Head of caudate nucleus (tissue), 42 donors: ENCODE data around the gene CHMP1B.
A peak's percentile ranks its signal among the peaks of the same experiment; 100 is the strongest.

Source experiments
- DNase-seq, 42 donors: peaks; one replicate each; pipeline versions ENCODE4 v3.0.0 to v3.0.0-alpha.2; 2020 to 2021; ENCODE audit warnings: mixed read lengths in 7 of 42
- intact Hi-C: fragments of 100-400 bp; cut with DNase I; formaldehyde crosslinking; loops from one replicate; pipeline ENCODE4 v1.15.0; 2022

Gene CHMP1B, protein sequence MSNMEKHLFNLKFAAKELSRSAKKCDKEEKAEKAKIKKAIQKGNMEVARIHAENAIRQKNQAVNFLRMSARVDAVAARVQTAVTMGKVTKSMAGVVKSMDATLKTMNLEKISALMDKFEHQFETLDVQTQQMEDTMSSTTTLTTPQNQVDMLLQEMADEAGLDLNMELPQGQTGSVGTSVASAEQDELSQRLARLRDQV

DNA sequence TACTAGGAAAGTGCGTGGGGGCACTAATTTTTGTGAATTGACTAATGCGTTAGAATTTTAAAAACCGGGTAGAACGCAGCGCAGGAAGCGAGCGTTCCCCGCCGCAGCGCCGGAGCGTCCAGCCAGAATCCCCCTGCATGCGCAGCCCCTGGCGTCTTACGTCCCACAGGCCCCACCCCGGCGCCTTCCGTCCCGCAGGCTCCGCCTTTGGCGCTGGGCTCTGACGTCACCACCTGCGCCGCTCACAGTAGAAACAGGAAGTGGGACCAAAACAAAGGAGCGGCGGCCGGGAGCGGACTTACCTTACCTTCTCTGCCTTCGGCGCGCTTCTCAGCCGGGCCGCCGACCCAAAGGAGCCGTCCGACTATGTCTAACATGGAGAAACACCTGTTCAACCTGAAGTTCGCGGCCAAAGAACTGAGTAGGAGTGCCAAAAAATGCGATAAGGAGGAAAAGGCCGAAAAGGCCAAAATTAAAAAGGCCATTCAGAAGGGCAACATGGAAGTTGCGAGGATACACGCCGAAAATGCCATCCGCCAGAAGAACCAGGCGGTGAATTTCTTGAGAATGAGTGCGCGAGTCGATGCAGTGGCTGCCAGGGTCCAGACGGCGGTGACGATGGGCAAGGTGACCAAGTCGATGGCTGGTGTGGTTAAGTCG is at the start of gene CHMP1B:
Gene CHMP1B (plus strand): TSS at position 268 of the 660 bp plus-strand sequence. CDS start 99 bp downstream, at position 367.
- peak; percentile 96 to 100 (median 98) for DNase-seq
- intact Hi-C loops = loop anchor here (5.0 to 10.0 kb wide), 2 partner anchors 56 to 96 kb away; partner anchors contain the start of gene MPPE1

DNA sequence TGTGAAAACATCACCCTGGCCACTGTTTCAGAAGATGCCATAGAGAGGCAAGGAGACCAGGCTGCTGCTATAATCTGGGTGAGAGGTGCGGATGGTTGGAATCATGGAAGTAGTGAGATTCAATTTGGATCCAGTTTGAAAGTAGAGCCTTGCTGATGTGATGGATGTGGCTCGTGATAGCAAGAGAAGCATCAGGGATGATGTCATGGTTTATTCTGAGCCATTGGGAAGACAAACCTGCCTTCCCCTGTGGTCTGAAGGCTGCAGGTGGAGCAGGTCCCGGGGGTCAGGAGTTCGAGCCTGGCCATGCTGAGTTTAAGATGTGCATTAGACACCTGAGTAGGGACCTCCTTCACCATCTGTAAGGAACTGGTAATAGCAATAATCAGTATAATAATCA is 49.6 kb upstream of the CHMP1B start:
- intact Hi-C loops = no loop called here
- DNase-seq = no peak

DNA sequence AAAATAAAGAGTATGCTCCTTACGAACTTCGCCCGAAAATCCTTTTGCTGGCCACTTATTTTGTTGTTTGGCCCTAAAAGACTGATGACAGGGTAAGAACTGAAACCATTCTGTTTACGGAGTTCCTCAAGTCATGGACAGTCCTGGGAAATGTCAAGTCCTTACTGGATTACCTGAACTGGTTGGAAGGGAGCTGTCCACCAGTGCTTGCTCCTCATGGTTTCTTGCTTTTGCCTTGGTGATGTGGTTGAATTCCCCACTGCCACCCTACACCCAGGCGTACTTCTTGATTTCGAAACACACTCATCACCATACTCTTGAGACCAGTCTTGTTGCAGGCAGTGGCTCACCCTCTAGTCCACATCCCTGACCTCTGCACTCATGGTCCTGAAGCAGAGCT is 49.1 kb upstream of the CHMP1B start:
- intact Hi-C loops = no loop called here
- DNase-seq = no peak

DNA sequence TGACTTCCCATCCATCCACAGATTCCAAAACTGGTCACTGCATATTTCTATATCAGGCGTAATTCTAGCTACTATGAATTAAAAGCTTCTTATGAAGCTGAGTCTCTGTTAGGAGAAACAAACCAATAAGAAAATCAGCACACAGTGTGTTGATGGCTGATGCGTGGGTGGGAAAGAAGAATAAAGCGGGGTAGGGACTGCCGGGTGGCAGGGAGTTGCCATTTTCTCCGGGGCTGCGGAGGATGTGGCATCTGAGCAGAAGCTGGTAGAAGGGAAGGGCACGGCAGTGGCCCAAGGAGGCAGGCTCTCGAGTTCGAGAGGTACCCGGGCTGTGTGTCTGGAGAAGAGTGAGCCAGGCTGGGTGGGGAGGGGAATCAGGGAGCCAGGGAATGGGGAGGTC is 48.6 kb upstream of the CHMP1B start:
- DNase-seq = peak in 26 of 42 donors; percentile 21 to 77 (median 49)
- intact Hi-C loops = no loop called here

DNA sequence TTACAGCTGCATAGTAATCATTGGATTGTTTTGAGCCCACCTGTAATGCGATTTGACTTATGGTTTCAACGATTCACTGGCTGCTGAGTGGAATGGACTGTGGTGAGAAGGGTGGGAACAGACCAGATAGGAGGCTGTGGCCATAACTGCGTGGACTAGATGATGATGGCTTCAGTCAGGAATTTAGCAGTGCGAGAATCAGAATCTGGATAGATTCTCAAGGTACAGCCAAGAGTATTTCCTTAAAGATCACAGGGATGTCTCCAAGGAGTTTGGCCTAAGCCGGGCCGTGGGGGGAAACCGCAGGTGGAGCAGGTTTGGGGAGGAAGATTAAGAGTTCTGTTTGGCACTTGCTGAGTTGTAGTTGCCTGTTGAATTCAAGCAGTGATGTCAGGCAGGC is 44.0 kb upstream of the CHMP1B start:
- intact Hi-C loops = no loop called here
- no peak for DNase-seq

DNA sequence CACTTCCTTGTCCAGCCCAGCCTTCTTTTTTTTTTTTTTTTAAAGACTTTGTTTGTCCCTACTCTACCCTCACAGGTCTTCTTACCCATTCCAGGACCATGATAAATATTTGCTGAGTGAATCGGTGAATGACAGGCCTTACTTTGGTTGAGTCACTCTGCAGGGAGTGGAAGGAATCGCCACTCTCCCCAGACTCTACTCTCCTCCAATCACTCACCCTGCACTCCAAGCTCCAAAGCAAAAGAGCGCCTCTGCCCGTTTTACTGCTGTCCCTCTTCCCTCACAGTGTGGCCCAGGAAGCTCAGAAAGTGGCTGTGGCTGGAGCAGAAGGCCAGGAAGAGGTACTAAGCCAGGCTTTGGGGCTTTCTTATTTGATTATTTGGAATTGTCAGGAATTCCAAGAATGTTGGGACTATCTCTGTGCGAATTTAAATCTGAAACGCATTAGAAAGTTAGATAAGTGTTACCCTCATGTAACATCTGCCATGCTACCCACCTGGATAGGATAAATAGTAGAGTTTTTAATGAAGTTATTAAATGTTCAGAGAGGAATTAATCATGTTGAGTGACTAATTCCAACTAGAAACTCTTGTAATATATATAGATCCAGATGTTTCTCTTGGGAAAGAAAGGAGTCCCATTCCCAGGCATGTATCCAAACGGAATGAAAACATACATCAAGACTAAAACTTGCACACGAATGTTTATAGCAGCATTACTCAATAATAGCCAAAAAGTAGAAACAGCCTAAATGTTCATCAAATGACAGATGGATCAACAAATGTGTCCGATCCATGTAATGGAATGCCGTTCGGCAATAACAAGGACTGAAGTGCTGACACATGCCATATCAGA is 43.0 kb upstream of the CHMP1B start:
- DNase-seq = no peak
- intact Hi-C loops = no loop called here

DNA sequence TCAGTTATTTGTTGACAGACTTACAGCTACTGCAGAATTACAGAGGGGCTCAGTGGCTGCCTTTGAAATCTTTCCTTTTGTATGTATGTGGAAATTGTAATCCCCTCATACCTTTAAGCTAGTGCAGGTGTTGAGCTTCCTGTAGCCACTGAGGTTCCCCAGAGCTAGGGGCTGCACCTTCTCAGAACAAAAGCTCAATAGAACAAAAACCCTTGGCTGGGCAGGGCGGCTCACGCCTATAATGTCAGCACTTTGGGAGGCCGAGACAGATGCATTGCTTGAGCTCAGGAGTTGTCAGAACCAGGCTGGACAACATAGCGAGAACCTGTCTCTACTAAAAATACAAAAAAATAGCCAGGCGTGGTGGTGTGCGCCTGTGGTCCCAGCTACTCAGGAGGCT is 41.3 kb upstream of the CHMP1B start:
- intact Hi-C loops = no loop called here
- no peak for DNase-seq

DNA sequence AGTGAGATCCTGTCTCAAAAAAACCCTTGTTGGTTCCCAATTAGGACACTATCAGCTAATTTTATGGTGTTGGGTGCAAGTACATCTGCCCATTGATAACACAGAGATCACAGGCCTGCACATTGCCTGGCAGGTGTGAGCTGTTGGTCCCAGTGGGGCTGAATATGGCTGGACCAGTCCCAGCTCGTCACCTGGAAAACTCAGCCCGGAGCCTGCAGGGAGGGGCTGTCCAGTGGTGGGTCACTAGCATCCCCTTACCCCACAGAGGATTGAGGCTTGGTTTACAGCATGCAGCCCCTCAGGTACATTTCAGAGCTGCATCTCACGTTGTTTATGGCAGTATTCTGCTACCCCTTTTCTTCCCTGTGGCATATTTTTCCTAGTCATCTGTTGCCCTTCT is 40.8 kb upstream of the CHMP1B start:
- intact Hi-C loops = no loop called here
- no peak for DNase-seq

DNA sequence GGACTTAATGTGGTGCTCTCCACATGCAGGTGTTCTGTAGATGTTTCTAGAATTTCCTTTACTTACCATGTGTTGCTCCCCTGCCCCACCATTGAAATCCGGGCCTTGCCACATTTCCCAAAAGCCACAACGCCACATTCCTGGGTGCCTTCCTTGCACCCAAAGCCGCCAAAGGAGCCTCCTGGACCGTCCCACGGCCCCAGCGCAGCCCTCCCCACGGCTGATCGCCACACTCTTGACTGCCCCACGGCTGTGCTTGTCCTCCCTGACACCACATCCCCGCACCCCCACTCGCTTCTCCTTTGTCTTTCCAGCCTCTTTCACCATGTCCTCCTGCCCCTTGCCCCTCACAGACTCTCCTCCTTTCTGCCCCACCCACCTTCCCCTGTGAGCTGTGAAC is 40.2 kb upstream of the CHMP1B start:
- DNase-seq = no peak
- intact Hi-C loops = no loop called here

DNA sequence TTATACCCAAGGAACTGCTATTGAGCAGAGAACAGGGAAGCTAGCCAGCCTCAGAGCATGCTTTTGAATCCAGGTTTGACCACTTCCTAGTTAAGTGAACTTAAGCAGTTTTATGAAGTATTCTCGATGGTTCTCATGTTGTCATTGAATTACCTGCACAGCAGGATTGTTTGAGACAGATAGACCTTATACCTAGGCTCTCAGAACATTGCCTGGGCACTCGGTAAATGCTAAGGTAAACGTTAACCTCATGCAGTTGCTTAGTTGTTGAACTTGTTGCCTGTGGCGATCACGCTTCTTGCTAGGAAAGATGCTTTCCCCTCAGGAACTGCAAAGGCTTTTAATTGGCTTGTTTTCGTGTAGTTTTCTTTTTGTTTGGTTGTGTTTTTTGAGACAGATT is 34.0 kb upstream of the CHMP1B start:
- intact Hi-C loops = no loop called here
- no peak for DNase-seq

DNA sequence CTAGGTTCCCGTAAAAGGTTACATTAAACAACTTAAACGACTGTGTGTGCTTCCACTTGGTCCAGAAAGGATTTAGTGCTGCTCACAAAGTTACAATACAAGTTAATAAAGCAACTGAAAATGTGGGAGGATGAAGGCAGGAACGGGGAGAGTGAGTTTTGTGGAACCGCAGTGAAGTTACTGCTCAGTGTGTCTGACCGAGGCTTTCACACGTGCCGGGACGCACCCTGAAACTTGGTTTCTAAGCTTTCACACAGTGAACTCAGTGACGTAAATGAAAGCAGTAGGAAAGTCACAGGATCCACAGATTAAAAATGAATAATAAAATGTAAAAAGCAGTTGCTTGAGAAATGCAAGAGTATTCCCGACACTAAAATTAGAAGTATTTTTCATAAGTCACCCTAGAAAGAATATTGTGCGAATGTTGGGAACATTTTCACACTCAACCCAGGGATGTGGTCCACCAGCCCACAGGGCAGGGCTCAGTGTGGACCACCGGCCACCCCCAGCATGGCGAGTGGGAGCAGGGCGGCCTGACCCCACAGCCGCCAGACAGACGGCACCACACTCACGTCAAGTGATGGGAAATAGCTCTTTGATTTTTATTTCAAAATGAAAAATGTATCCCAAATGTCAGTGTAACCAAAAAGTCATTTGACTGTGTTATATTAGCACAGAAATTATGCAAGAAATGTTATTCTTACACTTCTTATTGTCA is 32.6 kb upstream of the CHMP1B start:
- intact Hi-C loops = no loop called here
- peak in 17 of 42 donors; percentile 24 to 58 (median 41) for DNase-seq

DNA sequence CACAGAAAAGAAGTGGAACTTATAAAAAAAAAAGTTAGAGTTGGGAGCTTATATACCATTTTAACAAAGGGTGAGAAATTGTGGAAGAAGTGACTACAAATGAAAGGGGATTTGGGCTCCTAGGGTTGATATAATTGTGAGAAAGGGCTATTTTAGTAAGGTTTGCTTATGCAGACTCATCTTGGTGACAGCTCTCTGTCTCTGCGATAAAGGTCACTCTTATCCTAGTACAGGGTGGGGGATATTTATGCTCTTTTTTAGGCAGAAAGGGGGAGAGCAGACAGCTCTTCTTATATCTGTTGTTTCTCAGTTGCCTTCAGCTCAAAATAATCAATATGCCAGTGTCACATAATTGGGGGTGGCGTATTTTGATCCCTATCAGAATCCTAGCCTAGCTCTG is 31.3 kb upstream of the CHMP1B start:
- intact Hi-C loops = no loop called here
- no peak for DNase-seq

DNA sequence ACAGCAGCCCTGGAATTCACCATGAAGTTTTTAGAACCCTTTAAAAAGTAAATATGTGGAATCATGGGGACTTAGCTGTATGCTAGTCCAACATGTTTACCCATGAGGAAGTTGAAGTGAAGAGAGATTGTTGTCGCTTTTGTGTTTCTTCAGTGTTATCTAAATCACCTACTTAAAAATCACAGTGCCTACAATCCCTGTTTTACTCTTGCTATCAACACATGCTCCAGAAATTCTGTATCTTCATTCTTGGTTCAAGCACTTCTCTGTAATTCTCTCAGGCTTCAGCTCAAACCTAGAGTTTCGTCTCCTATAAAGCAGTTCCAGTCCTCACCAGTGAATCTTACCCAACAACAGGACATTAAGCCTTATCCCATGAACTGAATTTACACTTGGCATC is 30.5 kb upstream of the CHMP1B start:
- intact Hi-C loops = no loop called here

DNA sequence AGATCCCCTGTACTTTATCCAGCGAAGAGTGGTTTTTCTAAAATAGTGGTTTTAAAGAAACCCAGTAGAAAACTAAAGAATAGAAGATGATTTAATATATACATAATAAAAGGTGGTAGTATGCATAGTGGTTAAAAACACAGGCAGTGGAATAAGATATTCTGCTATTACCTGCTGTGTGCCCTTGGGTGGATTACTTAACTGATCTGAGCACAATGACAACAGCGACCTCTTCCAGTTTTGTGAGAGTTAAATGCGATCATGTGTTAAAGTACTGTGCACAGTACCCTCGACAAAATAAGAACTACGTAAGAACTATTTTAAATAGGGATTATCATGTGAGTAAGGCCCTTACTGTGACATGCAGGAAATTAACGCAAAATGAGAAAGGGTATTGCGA is 30.0 kb upstream of the CHMP1B start:
- intact Hi-C loops = no loop called here
- no peak for DNase-seq

More for the DNA sequence above, 30.5 kb upstream of the CHMP1B start:
- DNase-seq = no peak

DNA sequence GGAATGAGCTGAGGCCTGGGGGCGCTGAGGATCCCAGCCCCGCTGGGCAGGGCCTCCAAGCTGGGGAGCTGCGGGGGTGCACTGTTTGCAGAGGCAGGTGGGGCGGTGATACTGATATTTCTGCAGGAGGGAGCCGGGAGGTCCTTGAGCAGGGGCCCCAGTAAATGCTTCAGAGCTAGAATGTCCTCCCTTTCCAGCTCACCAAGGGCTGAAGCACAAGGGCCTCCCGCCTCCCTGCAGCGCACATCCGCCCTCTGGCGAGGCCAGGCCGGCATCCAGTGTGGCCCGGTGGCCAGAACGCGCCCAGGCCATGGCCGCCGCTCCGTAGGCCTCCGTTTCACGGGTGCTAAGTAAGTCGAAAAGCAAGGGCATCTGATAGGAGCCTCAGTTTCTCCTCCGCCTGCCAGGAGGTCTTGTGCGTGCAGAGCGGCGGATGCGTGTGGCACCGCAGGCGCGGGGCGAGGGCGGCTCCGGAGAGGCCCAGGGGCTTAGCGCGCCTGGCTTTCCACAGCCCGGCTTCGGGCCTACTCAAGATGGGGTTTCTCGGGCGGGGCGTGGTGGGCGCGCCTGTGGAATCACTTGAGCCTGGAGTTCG is 29.5 kb upstream of the CHMP1B start:
- intact Hi-C loops = no loop called here
- no peak for DNase-seq

DNA sequence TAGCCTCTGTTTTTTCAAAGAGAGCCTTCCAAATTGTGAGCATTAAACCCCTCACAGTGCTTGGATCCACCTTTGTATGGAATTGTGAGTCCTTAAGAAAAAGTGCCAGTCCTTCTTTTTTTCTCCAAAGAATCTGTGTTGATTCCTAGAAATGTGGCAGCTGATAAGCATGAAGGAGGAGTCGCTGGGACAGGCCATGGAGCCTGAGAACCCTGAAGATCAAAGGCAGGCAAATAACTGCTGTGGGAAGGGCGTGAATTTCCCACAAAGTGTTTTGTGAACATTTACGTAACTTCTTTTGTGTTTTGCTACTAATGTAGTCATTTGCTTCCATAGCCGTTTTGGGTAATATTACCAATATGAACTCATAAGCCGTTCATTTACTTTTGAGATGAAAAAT is 27.7 kb upstream of the CHMP1B start:
- DNase-seq = no peak
- intact Hi-C loops = no loop called here

DNA sequence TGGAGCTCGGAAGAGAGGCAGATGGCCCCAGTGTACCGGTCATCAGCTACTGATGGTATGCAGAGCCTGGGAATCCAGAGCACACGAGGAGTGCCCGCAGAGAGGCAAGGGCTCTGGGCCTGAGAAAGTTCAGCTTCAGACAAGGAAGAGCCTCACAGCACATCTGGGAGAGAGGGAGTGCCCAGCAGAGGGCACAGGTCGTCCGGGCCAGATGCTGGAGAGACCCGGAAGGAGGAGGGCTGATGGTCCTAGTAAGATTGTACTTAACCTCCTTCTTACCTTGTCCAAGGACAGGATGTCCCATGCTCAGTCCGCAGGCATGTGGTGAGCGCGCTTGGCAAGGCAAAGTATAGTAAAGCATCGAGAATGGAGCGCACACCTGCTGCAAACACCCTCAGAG is 24.4 kb upstream of the CHMP1B start:
- intact Hi-C loops = no loop called here
- DNase-seq = no peak

DNA sequence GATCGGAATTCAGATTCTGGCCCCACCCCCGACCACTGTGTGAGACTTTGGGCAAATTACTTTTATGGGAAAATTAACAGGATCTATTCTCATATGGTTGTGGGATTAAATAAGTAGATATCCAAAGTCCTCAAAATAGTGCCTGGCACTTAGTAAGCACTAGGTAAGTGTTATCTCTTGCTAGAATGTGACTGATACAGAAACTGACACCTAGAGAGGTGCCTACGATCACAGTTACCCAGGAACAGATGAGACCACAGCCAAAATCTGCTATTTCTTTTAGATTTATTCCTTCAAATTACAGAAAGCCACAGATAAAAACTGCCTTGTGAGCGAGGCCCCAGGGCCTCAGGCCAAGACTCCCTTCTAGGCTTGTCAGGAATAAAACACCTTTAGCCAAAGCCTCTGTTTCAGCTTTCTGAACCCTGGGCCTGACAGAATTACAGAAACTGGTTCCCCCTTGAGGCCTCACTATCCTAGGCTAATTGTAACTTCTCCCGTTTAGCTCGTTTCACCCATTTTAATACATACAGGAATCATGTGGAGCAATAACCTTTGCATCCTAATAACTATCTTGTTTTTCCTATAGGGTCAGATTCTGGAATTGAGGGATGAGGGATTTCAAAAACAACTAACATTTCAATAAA is 22.3 kb upstream of the CHMP1B start:
- intact Hi-C loops = no loop called here
- peak in 1 of 42 donors; percentile 3 for DNase-seq

DNA sequence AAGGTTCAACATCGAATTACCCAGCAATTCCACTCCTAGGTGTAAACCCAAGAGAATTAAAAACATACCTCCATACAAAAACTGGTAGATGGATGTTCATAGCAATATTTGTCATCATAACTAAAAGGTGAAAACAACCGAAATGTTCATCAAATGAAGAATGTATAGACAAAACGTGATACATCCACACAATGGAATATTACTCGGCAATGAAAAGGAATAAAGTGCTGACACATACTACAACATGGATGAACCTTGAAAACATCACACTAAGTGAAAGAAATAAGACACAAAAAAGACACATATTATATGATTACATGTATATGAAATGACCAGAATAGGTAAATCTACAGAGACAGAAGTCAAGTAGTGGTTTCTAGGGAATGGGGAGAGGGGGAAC is 20.6 kb upstream of the CHMP1B start:
- DNase-seq = no peak
- intact Hi-C loops = no loop called here
